Measurements from ENCODE around the gene PRSS2.

The PRSS2 gene

GRCh38 chr7:142787034-142787768 is 16.4 kb downstream of the PRSS2 start:
- no peak for DNase-seq (ENCODE audit: low spot score)

- DNase-seq (ENCODE audit: low spot score): no peak
Measured at GRCh38 chr7:142787783-142788182, 17.0 kb downstream of the PRSS2 start.

GRCh38 chr7:142788303-142789289 is 17.8 kb downstream of the PRSS2 start:
- no peak for DNase-seq (ENCODE audit: low spot score)

- DNase-seq (ENCODE audit: low spot score): no peak
Measured at GRCh38 chr7:142789441-142789840, 18.7 kb downstream of the PRSS2 start.

GRCh38 chr7:142790056-142790455 is 19.3 kb downstream of the PRSS2 start:
- no peak for DNase-seq (ENCODE audit: low spot score)

GRCh38 chr7:142790555-142790954 is 19.8 kb downstream of the PRSS2 start:
- DNase-seq (ENCODE audit: low spot score): peak; percentile 80

GRCh38 chr7:142791502-142791901 is 20.7 kb downstream of the PRSS2 start:
- DNase-seq (ENCODE audit: low spot score): no peak

GRCh38 chr7:142792129-142792528 is 21.4 kb downstream of the PRSS2 start:
- no peak for DNase-seq (ENCODE audit: low spot score)

- DNase-seq (ENCODE audit: low spot score): no peak
Measured at GRCh38 chr7:142792593-142792992, 21.8 kb downstream of the PRSS2 start.

GRCh38 chr7:142793156-142793555 is 22.4 kb downstream of the PRSS2 start:
- DNase-seq (ENCODE audit: low spot score): no peak

GRCh38 chr7:142795339-142795863 is 24.6 kb downstream of the PRSS2 start:
- no peak for DNase-seq (ENCODE audit: low spot score)

- DNase-seq (ENCODE audit: low spot score): no peak
Measured at GRCh38 chr7:142796001-142796500, 25.3 kb downstream of the PRSS2 start.

GRCh38 chr7:142796501-142797390 is 26.0 kb downstream of the PRSS2 start:
- no peak for DNase-seq (ENCODE audit: low spot score)

- DNase-seq (ENCODE audit: low spot score): no peak
Measured at GRCh38 chr7:142797391-142798377, 26.9 kb downstream of the PRSS2 start.

GRCh38 chr7:142798451-142799436 is 28.0 kb downstream of the PRSS2 start:
- DNase-seq (ENCODE audit: low spot score): no peak

GRCh38 chr7:142799437-142799835 is 28.7 kb downstream of the PRSS2 start:
- no peak for DNase-seq (ENCODE audit: low spot score)

- no peak for DNase-seq (ENCODE audit: low spot score)
Measured at GRCh38 chr7:142800088-142800487, 29.3 kb downstream of the PRSS2 start.

- DNase-seq (ENCODE audit: low spot score): no peak
Measured at GRCh38 chr7:142800699-142801260, 30.0 kb downstream of the PRSS2 start.

Data from hematopoietic multipotent progenitor cell treated with erythropoietin and hydrocortisone succinate and interleukin-3 and kit ligand, for 15 days (in vitro differentiated cells).